DMS53 treated with DMSO at 0.1 percent for 48 hours (cell line): ENCODE data around the gene NRG3.
"Not testable (repeated sequence)": the region's sequence is repeated elsewhere in the genome, so short reads cannot be mapped to it uniquely, and the experiment has no call there.

Experiments used
- DNase-seq: peaks from one replicate; lab custom pipeline; 2025; ENCODE audit not compliant: unreplicated experiment; lab: John Stamatoyannopoulos, UW

NRG3 gene

GRCh38 chr10:82267014-82267413, 392.0 kb downstream of the NRG3 start:
- DNase-seq = no peak

- DNase-seq = no peak
Measured at GRCh38 chr10:82267465-82267864, 392.5 kb downstream of the NRG3 start.

GRCh38 chr10:82267960-82268359, 393.0 kb downstream of the NRG3 start:
- DNase-seq = no peak

DNA sequence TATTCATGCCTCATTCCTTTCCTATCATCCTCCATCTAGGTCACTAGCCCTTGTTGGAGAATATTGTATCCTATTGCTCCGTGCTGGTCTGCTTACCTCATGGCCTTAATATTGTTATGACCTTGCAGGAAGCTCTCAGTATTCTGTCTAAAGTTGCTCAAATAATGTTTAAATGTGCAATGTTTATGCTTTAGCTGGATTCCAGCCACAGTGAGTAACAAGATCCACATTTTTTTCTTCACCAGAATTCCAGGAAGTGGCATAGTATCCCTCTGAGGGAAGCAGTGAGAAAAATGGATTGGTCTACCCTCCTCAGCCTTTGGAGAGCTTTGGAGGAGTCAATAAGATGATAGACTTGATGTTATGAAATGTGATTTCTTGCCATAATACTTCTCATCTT, 402.6 kb downstream of the NRG3 start:
- no peak for DNase-seq

DNA sequence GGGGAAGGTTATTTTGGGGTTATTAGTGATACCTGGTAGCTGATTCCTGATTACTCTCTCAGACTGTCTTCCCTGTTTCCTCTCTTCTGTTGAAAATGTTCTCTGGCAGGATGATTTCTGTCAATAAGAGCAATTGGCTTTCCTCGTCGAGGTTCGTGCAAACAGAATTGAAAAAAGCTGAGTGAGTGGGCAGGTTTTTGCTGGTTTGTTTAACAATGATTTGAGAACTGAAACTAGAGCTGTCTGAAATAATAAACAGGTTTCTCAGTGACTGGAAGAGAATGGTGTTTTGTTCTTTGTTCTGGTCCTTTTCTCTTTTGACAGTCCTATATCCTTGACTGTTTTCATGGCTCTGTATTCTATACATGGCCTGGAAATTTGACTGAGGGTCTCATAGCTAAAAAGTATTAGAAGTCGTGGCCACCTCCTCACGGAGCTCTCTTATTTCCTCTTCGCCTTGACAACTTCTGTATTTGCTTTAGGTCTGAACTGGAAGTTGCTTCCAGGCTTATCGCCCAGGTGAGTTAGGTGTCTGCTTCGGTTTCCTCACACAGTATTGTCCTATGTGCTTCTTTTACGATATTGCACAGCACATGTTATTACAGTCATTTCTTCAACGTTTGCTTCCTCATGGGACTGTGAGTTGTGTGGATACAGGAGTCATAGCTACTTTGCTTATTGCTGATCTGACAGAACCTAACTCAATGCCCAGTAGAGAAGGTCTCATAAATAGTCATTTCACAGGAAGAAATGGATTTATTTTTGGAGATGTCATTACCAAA, 403.6 kb downstream of the NRG3 start:
- DNase-seq = peak; percentile 31

- DNase-seq = peak; percentile 60
Measured at GRCh38 chr10:82282782-82283456, 407.9 kb downstream of the NRG3 start.

- no peak for DNase-seq
Measured at GRCh38 chr10:82284180-82284579, 409.2 kb downstream of the NRG3 start.

DNA sequence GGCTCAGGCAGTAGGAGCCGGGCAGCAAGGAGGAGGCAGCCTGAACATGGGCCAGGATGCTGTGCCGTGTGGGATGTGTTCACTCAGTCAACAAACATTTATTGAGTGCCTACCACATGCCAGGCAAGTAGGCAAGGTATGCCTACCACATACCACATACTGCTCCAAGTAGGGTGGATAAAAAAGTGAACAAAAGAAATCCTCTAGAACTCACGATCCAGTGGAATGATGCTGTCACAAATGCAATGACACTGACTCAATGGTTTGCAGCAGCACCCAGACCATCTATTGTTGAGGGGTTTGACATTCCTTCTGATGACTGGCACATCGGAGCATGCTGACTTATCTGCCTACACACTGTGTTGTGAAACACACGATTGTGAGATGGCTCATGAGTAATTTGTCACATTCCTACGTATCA, 413.5 kb downstream of the NRG3 start:
- no peak for DNase-seq

GRCh38 chr10:82289945-82290344, 415.0 kb downstream of the NRG3 start:
- DNase-seq = no peak

DNA sequence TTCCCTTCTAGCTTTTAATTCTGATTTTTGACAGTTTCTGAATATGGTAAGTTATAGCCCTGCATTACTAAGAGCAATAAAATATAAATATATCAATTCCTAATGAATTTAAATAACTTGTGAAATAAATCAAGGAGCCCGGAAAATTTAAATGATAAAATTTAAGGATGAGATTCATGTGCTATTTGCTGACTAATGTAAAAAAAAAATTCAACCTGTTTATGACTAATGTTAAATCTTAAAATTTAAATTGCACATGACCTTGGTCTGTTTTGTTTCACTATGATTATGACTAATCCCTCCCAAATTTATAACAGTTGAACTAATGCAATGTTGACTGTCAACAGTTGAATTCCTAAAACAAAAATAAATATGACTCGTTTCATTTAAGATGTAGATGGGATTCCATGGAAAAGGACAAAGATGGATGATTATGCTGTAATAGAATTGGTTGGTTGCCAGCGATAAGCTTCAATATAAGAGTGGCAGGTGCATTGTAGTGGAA, 419.9 kb downstream of the NRG3 start:
- no peak for DNase-seq

DNA sequence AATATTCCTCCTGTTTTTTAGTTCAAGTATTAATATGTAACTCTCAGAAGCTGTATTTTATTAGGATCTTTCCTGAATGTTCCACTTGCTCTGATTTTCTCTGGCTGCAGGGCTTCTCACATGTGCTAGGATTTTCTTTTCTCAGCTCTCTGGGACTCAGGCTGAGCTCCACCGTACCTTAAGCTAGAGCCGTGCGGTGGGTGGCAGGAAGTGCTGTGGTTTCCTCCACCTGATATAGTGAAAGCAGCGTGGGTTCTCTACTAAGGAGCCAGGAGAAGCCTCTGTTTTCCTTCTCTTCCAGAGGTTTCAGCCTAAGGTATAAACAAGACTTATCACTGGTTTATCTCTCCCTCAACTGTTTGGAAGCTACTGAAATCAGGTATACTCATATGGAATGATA, 433.6 kb downstream of the NRG3 start:
- DNase-seq = no peak

- DNase-seq = no peak
Measured at GRCh38 chr10:82310839-82311238, 435.8 kb downstream of the NRG3 start.

DNA sequence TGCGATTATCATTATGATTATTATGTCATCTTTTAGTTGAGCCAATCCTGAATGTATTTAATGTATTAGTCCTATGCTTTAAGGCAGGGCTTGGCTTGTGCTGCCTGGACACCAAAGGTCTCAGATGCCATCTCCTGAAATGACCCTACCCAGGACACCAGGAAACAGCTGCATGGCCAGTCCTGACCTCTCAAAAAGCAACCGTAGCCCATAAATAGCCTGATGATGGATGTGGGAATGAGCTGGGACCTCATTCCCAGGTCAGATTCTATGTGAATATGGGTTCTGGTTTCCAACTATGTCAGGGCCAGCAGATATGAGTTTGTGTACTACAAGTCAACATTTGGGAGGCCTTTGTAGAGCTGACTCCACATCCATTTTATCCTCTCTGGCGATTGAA, 438.4 kb downstream of the NRG3 start:
- DNase-seq = no peak

DNA sequence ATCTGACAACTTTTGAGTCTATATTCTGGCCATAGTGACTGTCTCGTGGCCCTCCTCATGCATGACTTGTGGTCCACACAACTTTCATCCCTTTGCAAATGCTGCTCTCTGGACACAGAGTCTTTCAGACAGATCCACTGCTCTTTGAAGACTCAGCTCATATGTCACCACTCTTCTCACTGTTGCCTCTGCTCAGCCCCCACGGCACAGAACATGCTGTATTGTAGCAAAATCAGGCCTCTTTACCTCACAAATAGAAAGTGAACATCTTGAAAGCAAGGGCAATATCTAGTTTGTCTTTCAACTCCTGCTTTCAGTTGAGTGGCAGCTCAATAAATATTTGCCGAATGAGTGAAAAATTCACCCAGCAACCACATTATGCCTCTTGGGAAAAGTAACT, 443.5 kb downstream of the NRG3 start:
- no peak for DNase-seq

GRCh38 chr10:82319074-82319473, 444.1 kb downstream of the NRG3 start:
- no peak for DNase-seq

DNA sequence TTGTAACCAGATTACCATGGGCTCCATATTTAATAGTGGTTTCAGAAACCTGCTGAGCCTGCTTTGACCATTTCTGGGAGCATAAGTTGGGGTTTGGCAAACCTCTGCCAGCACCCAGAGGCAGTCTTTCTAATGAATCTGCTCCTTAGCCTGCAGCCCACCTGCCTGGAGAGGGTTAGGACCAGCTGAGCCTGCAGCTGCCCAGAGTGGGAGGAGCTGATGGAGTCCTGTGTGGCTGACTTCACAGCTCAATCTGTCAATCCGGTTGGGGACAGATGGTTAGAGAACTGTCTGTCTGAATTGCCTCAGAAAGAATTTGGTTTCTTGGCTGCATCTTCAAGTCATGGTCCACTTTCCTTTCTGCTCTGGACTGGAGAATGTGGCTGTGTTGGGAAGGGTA, 444.6 kb downstream of the NRG3 start:
- no peak for DNase-seq

- no peak for DNase-seq
Measured at GRCh38 chr10:82321724-82322123, 446.7 kb downstream of the NRG3 start.

DNA sequence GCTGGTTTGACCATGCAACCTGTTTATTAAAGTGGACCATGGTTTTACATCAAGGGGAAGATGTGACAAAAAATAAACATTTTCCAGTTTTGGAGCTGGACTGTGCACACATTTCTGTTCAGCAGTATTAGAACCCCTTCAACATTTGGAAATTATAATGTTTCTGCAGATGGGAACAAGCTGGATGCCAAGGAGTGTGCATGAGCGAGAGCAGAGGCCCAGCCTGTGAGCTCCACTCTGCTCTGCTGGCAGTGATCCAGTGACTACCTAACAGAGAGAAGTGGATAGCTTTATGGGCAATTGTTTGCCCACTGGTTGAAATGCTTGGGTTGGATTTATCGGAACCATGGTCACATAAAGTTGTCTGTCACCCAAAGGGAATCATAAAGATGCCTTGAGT, 456.7 kb downstream of the NRG3 start:
- no peak for DNase-seq

DNA sequence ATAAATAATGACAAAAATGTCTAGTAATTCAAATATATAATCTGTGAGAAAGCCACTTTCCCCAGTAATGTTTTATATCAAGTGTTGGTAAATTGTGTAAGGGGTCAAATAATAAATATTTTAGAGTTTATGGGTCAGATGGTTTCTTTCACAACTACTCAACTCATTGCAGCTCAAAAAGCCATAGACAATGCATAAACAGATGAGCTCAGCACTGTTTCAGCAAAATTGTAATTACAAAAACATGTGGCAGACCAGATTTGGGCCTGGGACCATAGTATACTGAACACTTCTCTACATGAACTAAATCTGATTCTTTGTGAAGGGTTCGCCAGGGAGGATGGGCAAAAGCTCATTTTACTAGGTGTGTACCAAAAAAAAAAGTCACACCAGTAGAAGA, 460.8 kb downstream of the NRG3 start:
- no peak for DNase-seq

GRCh38 chr10:82340166-82340565, 465.2 kb downstream of the NRG3 start:
- no peak for DNase-seq

GRCh38 chr10:82349590-82349989, 474.6 kb downstream of the NRG3 start:
- DNase-seq = not testable (repeated sequence)

GRCh38 chr10:82353381-82353780, 478.4 kb downstream of the NRG3 start:
- no peak for DNase-seq
